Measurements from ENCODE around the gene UBQLN4.
"Not testable (repeated sequence)": the region's sequence is repeated elsewhere in the genome, so short reads cannot be mapped to it uniquely, and the experiment has no call there.

Gene UBQLN4

GRCh38 chr1:156056326-156056849 is 2.8 kb upstream of the UBQLN4 start:
- Mint-ChIP-seq H3K9me3 (no peaks in the 10 kb centered on the region), H3K36me3 (ENCODE audit: low read depth) (peaks cover 54% of the 10 kb centered on the region), H3K4me1 (ENCODE audit: low read depth) (peaks cover 33% of the 10 kb centered on the region), H3K4me3 (no peak overlapping the region), H3K27ac (no peak overlapping the region), H3K27me3 (no peaks in the 10 kb centered on the region)
- no peak for DNase-seq

GRCh38 chr1:156055281-156056048 is 1.9 kb upstream of the UBQLN4 start:
- DNase-seq = no peak
- Mint-ChIP-seq H3K27me3 (no peaks in the 10 kb centered on the region), H3K9me3 (no peaks in the 10 kb centered on the region), H3K36me3 (ENCODE audit: low read depth) (peaks cover 63% of the 10 kb centered on the region), H3K4me1 (ENCODE audit: low read depth) (peaks cover 36% of the 10 kb centered on the region), H3K27ac (peak overlapping the region; percentile 98), H3K4me3 (peak overlapping the region; percentile 96)

GRCh38 chr1:156054500-156055280 is 1.1 kb upstream of the UBQLN4 start, which contains the start of gene LAMTOR2:
Gene LAMTOR2 (plus strand): TSS chr1:156054782. CDS start chr1:156054890, 108 bp downstream.
- Mint-ChIP-seq H3K4me3 (peak within 1 kb of the TSS; percentile 96), H3K27ac (peak within 1 kb of the TSS; percentile 98), H3K36me3 (ENCODE audit: low read depth) (peaks cover 71% of the 10 kb centered on the region), H3K27me3 (no peaks in the 10 kb centered on the region), H3K9me3 (no peaks in the 10 kb centered on the region), H3K4me1 (ENCODE audit: low read depth) (peaks cover 36% of the 10 kb centered on the region)
- DNase-seq = peak; percentile 98

GRCh38 chr1:156052862-156053767 is 483 bp downstream of the UBQLN4 start:
- Mint-ChIP-seq H3K27me3 (no peaks in the 10 kb centered on the region), H3K4me1 (ENCODE audit: low read depth) (peaks cover 36% of the 10 kb centered on the region), H3K36me3 (ENCODE audit: low read depth) (peaks cover 76% of the 10 kb centered on the region), H3K27ac (peak overlapping the region; percentile 93), H3K4me3 (peak overlapping the region; percentile 93), H3K9me3 (no peaks in the 10 kb centered on the region)
- DNase-seq = peak; percentile 80

- H3K27ac Mint-ChIP-seq = no peak overlapping the region
- H3K4me3 Mint-ChIP-seq = peak overlapping the region; percentile 35
- peaks cover 70% of the 10 kb centered on the region for H3K36me3 Mint-ChIP-seq (ENCODE audit: low read depth)
- peaks cover 29% of the 10 kb centered on the region for H3K4me1 Mint-ChIP-seq (ENCODE audit: low read depth)
- DNase-seq = no peak
- no peaks in the 10 kb centered on the region for H3K27me3 Mint-ChIP-seq
- no peaks in the 10 kb centered on the region for H3K9me3 Mint-ChIP-seq
These were observed 2.4 kb downstream of the UBQLN4 start for GRCh38 chr1:156051011-156051725.

GRCh38 chr1:156050376-156050775 is 3.2 kb downstream of the UBQLN4 start:
- Mint-ChIP-seq H3K4me1 (ENCODE audit: low read depth) (peaks cover 23% of the 10 kb centered on the region), H3K9me3 (no peaks in the 10 kb centered on the region), H3K36me3 (ENCODE audit: low read depth) (peaks cover 67% of the 10 kb centered on the region), H3K27ac (no peak overlapping the region), H3K27me3 (no peaks in the 10 kb centered on the region), H3K4me3 (no peak overlapping the region)
- DNase-seq = no peak

- H3K9me3 Mint-ChIP-seq = no peaks in the 10 kb centered on the region
- H3K36me3 Mint-ChIP-seq (ENCODE audit: low read depth) = peaks cover 71% of the 10 kb centered on the region
- DNase-seq = no peak
- H3K4me1 Mint-ChIP-seq (ENCODE audit: low read depth) = peaks cover 22% of the 10 kb centered on the region
- H3K27me3 Mint-ChIP-seq = no peaks in the 10 kb centered on the region
- H3K27ac Mint-ChIP-seq = no peak overlapping the region
- no peak overlapping the region for H3K4me3 Mint-ChIP-seq
These were observed 4.8 kb downstream of the UBQLN4 start for GRCh38 chr1:156048663-156049258.

GRCh38 chr1:156045076-156045475 is 8.5 kb downstream of the UBQLN4 start:
- H3K9me3 Mint-ChIP-seq = no peaks in the 10 kb centered on the region
- no peaks in the 10 kb centered on the region for H3K27me3 Mint-ChIP-seq
- no peak for DNase-seq
- H3K4me1 Mint-ChIP-seq (ENCODE audit: low read depth) = peaks cover 5% of the 10 kb centered on the region
- H3K27ac Mint-ChIP-seq = peak overlapping the region; percentile 34
- peaks cover 77% of the 10 kb centered on the region for H3K36me3 Mint-ChIP-seq (ENCODE audit: low read depth)
- no peak overlapping the region for H3K4me3 Mint-ChIP-seq

GRCh38 chr1:156042828-156043227 is 10.8 kb downstream of the UBQLN4 start:
- peaks cover 5% of the 10 kb centered on the region for H3K4me1 Mint-ChIP-seq (ENCODE audit: low read depth)
- peaks cover 70% of the 10 kb centered on the region for H3K36me3 Mint-ChIP-seq (ENCODE audit: low read depth)
- H3K9me3 Mint-ChIP-seq = no peaks in the 10 kb centered on the region
- peak overlapping the region; percentile 53 for H3K27ac Mint-ChIP-seq
- no peak for DNase-seq
- H3K27me3 Mint-ChIP-seq = no peaks in the 10 kb centered on the region
- H3K4me3 Mint-ChIP-seq = no peak overlapping the region

- not testable (repeated sequence) for H3K9me3 Mint-ChIP-seq; H3K27ac Mint-ChIP-seq; DNase-seq; H3K4me3 Mint-ChIP-seq; H3K27me3 Mint-ChIP-seq; H3K4me1 Mint-ChIP-seq (ENCODE audit: low read depth)
- H3K36me3 Mint-ChIP-seq (ENCODE audit: low read depth) = peaks cover 39% of the 10 kb centered on the region
These were observed 18.6 kb downstream of the UBQLN4 start for GRCh38 chr1:156034991-156035390.

- Mint-ChIP-seq H3K4me1 (ENCODE audit: low read depth) (peaks cover 2% of the 10 kb centered on the region), H3K36me3 (ENCODE audit: low read depth) (peaks cover 26% of the 10 kb centered on the region), H3K27me3 (no peaks in the 10 kb centered on the region), H3K9me3 (no peaks in the 10 kb centered on the region), H3K27ac (no peak overlapping the region), H3K4me3 (no peak overlapping the region)
- no peak for DNase-seq
These were observed 20.6 kb downstream of the UBQLN4 start for GRCh38 chr1:156033011-156033410.

GRCh38 chr1:156026588-156026987 is 27.0 kb downstream of the UBQLN4 start:
- peaks cover 13% of the 10 kb centered on the region for H3K4me1 Mint-ChIP-seq (ENCODE audit: low read depth)
- no peak for DNase-seq
- H3K4me3 Mint-ChIP-seq = no peak overlapping the region
- H3K27me3 Mint-ChIP-seq = peaks cover 5% of the 10 kb centered on the region
- no peaks in the 10 kb centered on the region for H3K9me3 Mint-ChIP-seq
- no peak overlapping the region for H3K27ac Mint-ChIP-seq
- no peaks in the 10 kb centered on the region for H3K36me3 Mint-ChIP-seq (ENCODE audit: low read depth)

GRCh38 chr1:156025876-156026275 is 27.7 kb downstream of the UBQLN4 start:
- H3K9me3 Mint-ChIP-seq = no peaks in the 10 kb centered on the region
- peak; percentile 42 for DNase-seq
- H3K27ac Mint-ChIP-seq = no peak overlapping the region
- no peak overlapping the region for H3K4me3 Mint-ChIP-seq
- H3K36me3 Mint-ChIP-seq (ENCODE audit: low read depth) = no peaks in the 10 kb centered on the region
- peaks cover 5% of the 10 kb centered on the region for H3K27me3 Mint-ChIP-seq
- peaks cover 16% of the 10 kb centered on the region for H3K4me1 Mint-ChIP-seq (ENCODE audit: low read depth)

Measured in activated T-cell treated with anti-CD3 and anti-CD28 coated beads, Interleukin-2, amount 50 U/mL, for 24 hours (primary cell).